ENCODE results near the gene IL26. TPM values are rescaled to one million over a fixed set of nuclear protein-coding genes. Genes with fewer than 3 reads are reported as not detected.

Gene IL26
- polyA plus RNA-seq, 1 donor from 2014 or later, result not detected

GRCh38 chr12:68267892-68268396, 42.3 kb upstream of the IL26 start:
- no peaks in the 10 kb centered on the region for H3K79me2 ChIP-seq (replicated peaks; ENCODE audit: insufficient read depth, low read length)

GRCh38 chr12:68264857-68265256, 39.2 kb upstream of the IL26 start:
- no peaks in the 10 kb centered on the region for H3K27me3 ChIP-seq (ENCODE audit: insufficient read depth, low read depth, low read length)
- H3K36me3 ChIP-seq (ENCODE audit: insufficient read depth, low read length), result no peaks in the 10 kb centered on the region
- no peak overlapping the region for H3K27ac ChIP-seq (ENCODE audit: low read length)
- no peak overlapping the region for H3K9ac ChIP-seq (ENCODE audit: low read length)
- no peaks in the 10 kb centered on the region for H3K79me2 ChIP-seq (replicated peaks; ENCODE audit: insufficient read depth, low read length)
- H3K4me3 ChIP-seq (ENCODE audit: low read length), result no peak overlapping the region
- H3K4me2 ChIP-seq (ENCODE audit: low read length), result no peak overlapping the region
- no peaks in the 10 kb centered on the region for H4K20me1 ChIP-seq (ENCODE audit: insufficient read depth)
- H3F3A ChIP-seq (ENCODE audit: insufficient read depth, low read length, poor library complexity, severe bottlenecking), result no peaks in the 10 kb centered on the region
- H3K9me2 ChIP-seq (ENCODE audit: insufficient read depth, low read length), result no peaks in the 10 kb centered on the region
- H3K9me3 ChIP-seq (ENCODE audit: low read length), result no peaks in the 10 kb centered on the region
- H2AFZ ChIP-seq (ENCODE audit: low read depth, low read length), result no peak overlapping the region
- no peak for TF ChIP-seq RAD21 (conservative IDR thresholded peaks at IDR 0.05)
- TF ChIP-seq MXI1 (conservative IDR thresholded peaks at IDR 0.05; ENCODE audit: poor library complexity, severe bottlenecking), result no peak
- no peak for TF ChIP-seq POLR2AphosphoS5 (IDR thresholded peaks at IDR 0.05)
- TF ChIP-seq REST (IDR thresholded peaks at IDR 0.05; ENCODE audit: borderline replicate concordance), result no peak
- TF ChIP-seq CTCF (IDR thresholded peaks at IDR 0.05; ENCODE audit: poor library complexity, severe bottlenecking), result no peak
- TF ChIP-seq EZH2 (IDR thresholded peaks at IDR 0.05; ENCODE audit: borderline replicate concordance, insufficient read depth, low read length, poor library complexity, severe bottlenecking), result no peak

More at GRCh38 chr12:68267892-68268396, 42.3 kb upstream of the IL26 start:
- Histone ChIP-seq H3K4me2 (ENCODE audit: low read length) (no peak overlapping the region), H4K20me1 (ENCODE audit: insufficient read depth) (no peaks in the 10 kb centered on the region), H3K9me3 (ENCODE audit: low read length) (no peaks in the 10 kb centered on the region), H2AFZ (ENCODE audit: low read depth, low read length) (no peak overlapping the region), H3K9me2 (ENCODE audit: insufficient read depth, low read length) (no peaks in the 10 kb centered on the region), H3K4me3 (ENCODE audit: low read length) (no peak overlapping the region), H3K36me3 (ENCODE audit: insufficient read depth, low read length) (no peaks in the 10 kb centered on the region), H3K9ac (ENCODE audit: low read length) (no peak overlapping the region), H3K27ac (ENCODE audit: low read length) (no peak overlapping the region), H3F3A (ENCODE audit: insufficient read depth, low read length, poor library complexity, severe bottlenecking) (no peaks in the 10 kb centered on the region), H3K27me3 (ENCODE audit: insufficient read depth, low read depth, low read length) (no peaks in the 10 kb centered on the region)
- no peak for TF ChIP-seq RAD21 (conservative IDR thresholded peaks at IDR 0.05)
- no peak for TF ChIP-seq EZH2 (IDR thresholded peaks at IDR 0.05; ENCODE audit: borderline replicate concordance, insufficient read depth, low read length, poor library complexity, severe bottlenecking)
- TF ChIP-seq MXI1 (conservative IDR thresholded peaks at IDR 0.05; ENCODE audit: poor library complexity, severe bottlenecking), result no peak
- no peak for TF ChIP-seq POLR2AphosphoS5 (IDR thresholded peaks at IDR 0.05)
- TF ChIP-seq CTCF (IDR thresholded peaks at IDR 0.05; ENCODE audit: poor library complexity, severe bottlenecking), result no peak
- no peak for TF ChIP-seq REST (IDR thresholded peaks at IDR 0.05; ENCODE audit: borderline replicate concordance)
- TF ChIP-seq TAF1 (IDR thresholded peaks at IDR 0.05; ENCODE audit: low read depth), result no peak
- no peak for TF ChIP-seq EP300 (conservative IDR thresholded peaks at IDR 0.05; ENCODE audit: poor library complexity, severe bottlenecking)
- no peak for TF ChIP-seq SMC3 (conservative IDR thresholded peaks at IDR 0.05; ENCODE audit: poor library complexity)

Measured in neural cell (in vitro differentiated cells).